Measurements from ENCODE around the gene CSPG4.

- TF ChIP-seq CTCF (conservative IDR thresholded peaks at IDR 0.05) (no peak), EZH2 (IDR thresholded peaks at IDR 0.05; ENCODE audit: low read depth) (no peak)
Observed at GRCh38 chr15:75693501-75694240, 19.0 kb downstream of the CSPG4 start.
